PC-9 (cell line): ENCODE measurements around the gene ADARB2.

Source experiments
- EZH2 ChIP-seq: fragments of 200-600 bp; sonication (generic); IDR thresholded peaks from 2 replicates; pipeline ENCODE4 v1.8.0; 2017; ENCODE audit warnings: antibody characterized with exemption, low read depth
- TF ChIP-seq, protein P1 (sequence below): fragments of 200-600 bp; sonication (generic); conservative IDR thresholded peaks from 2 replicates; pipeline ENCODE4 v1.6.1; 2017; ENCODE audit warnings: mixed run types, antibody characterized with exemption, mild to moderate bottlenecking, moderate library complexity

- TF ChIP-seq, protein P1, sequence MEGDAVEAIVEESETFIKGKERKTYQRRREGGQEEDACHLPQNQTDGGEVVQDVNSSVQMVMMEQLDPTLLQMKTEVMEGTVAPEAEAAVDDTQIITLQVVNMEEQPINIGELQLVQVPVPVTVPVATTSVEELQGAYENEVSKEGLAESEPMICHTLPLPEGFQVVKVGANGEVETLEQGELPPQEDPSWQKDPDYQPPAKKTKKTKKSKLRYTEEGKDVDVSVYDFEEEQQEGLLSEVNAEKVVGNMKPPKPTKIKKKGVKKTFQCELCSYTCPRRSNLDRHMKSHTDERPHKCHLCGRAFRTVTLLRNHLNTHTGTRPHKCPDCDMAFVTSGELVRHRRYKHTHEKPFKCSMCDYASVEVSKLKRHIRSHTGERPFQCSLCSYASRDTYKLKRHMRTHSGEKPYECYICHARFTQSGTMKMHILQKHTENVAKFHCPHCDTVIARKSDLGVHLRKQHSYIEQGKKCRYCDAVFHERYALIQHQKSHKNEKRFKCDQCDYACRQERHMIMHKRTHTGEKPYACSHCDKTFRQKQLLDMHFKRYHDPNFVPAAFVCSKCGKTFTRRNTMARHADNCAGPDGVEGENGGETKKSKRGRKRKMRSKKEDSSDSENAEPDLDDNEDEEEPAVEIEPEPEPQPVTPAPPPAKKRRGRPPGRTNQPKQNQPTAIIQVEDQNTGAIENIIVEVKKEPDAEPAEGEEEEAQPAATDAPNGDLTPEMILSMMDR, result no peak
- TF ChIP-seq EZH2, result no peak
Observed at GRCh38 chr10:1270906-1271305, 466.4 kb downstream of the ADARB2 start.
